Measurements from ENCODE around the gene UBE2B.

The UBE2B gene

GRCh38 chr5:134438721-134439123 is 67.4 kb downstream of the UBE2B start:
- DNase-seq = no peak

GRCh38 chr5:134439210-134439654 is 67.9 kb downstream of the UBE2B start:
- no peak for DNase-seq

GRCh38 chr5:134440201-134440755 is 68.9 kb downstream of the UBE2B start:
- no peak for DNase-seq

Data from GDM1 (cell line).